ENCODE results near the gene SCYGR5.

- TF ChIP-seq POLR2A (IDR thresholded peaks at IDR 0.05; ENCODE audit: low read length) (no peak), GATA1 (IDR thresholded peaks at IDR 0.05; ENCODE audit: low read depth, low read length) (no peak)
Measured at GRCh38 chr2:227710986-227711385, 44.4 kb downstream of the SCYGR5 start.

Data from erythroblast (primary cell).